PC-3 (cell line): ENCODE results near the gene TM4SF18. TPM values are rescaled to one million over a fixed set of nuclear protein-coding genes. Genes with fewer than 3 reads are reported as not detected.

Source experiments
- ATAC-seq: fragments of 200-7000 bp; cut with Tn5 transposase; 2 replicates; pipeline ENCODE4 v1.9.1; 2020; ENCODE audit warnings: mild to moderate bottlenecking, moderate library complexity
- BruUV-seq: library from RNA; stranded (reverse); fragments of 400-500 nt; replicated peaks from 2 replicates; lab custom pipeline; 2021; lab: Mats Ljungman, UMichigan
- CTCF ChIA-PET: fragments of 300-600 bp; sonication (Branson Sonifier 250); formaldehyde crosslinking; loops from one replicate; lab custom pipeline; 2022; ENCODE audit warnings: antibody characterized with exemption; lab: Charles Lee
- POLR2A ChIA-PET: fragments of 300-600 bp; sonication (Branson Sonifier 250); formaldehyde crosslinking; loops from one replicate; lab custom pipeline; 2022; ENCODE audit warnings: antibody characterized with exemption; ENCODE audit not compliant: unreplicated experiment; lab: Charles Lee
- DNase-seq: peaks from one replicate; pipeline ENCODE4 v3.0.0-alpha.2; 2015
- H2AFZ ChIP-seq: fragments of 300-600 bp; sonication (generic); 2 replicates; pipeline ENCODE4 v1.6.0; 2016; ENCODE audit warnings: antibody characterized with exemption, low read length
- H3F3A ChIP-seq: fragments of 300-600 bp; sonication (generic); one replicate; pipeline ENCODE4 v1.6.0; 2017; ENCODE audit warnings: antibody characterized with exemption, low read length, control low read depth, mild to moderate bottlenecking; ENCODE audit not compliant: unreplicated experiment
- H3K27ac ChIP-seq: fragments of 300-600 bp; sonication (generic); 2 replicates; pipeline ENCODE4 v1.5.1; 2016; ENCODE audit warnings: mild to moderate bottlenecking, low read length
- H3K27me3 ChIP-seq: fragments of 300-600 bp; sonication (generic); 2 replicates; pipeline ENCODE4 v1.6.1; 2016; ENCODE audit warnings: low read length, mixed read lengths
- H3K36me3 ChIP-seq: fragments of 300-600 bp; sonication (generic); 2 replicates; pipeline ENCODE4 v1.6.1; 2016; ENCODE audit warnings: low read depth, mixed run types, low read length, mixed read lengths
- H3K4me1 ChIP-seq: fragments of 300-600 bp; sonication (generic); 2 replicates; pipeline ENCODE4 v1.5.1; 2016; ENCODE audit warnings: low read length; ENCODE audit not compliant: insufficient read depth
- H3K4me2 ChIP-seq: fragments of 300-600 bp; sonication (generic); 2 replicates; pipeline ENCODE4 v1.6.0; 2016; ENCODE audit warnings: low read length
- H3K4me3 ChIP-seq: fragments of 300-600 bp; sonication (generic); 2 replicates; pipeline ENCODE4 v1.5.1; 2016; ENCODE audit warnings: mild to moderate bottlenecking, low read length, mixed read lengths
- H3K79me2 ChIP-seq: fragments of 300-600 bp; sonication (generic); 2 replicates; pipeline ENCODE4 v1.6.1; 2017; ENCODE audit warnings: low read length, mixed read lengths
- H3K9ac ChIP-seq: fragments of 300-600 bp; sonication (generic); 2 replicates; pipeline ENCODE4 v1.6.0; 2016; ENCODE audit warnings: mild to moderate bottlenecking, low read length
- H3K9me2 ChIP-seq: fragments of 300-600 bp; sonication (generic); replicated peaks from 2 replicates; pipeline ENCODE4 v1.6.1; 2016; ENCODE audit warnings: mixed run types, low read length, mixed read lengths
- H3K9me3 ChIP-seq: fragments of 300-600 bp; sonication (generic); 2 replicates; pipeline ENCODE4 v1.6.1; 2016; ENCODE audit warnings: low read length, mixed read lengths
- H4K20me1 ChIP-seq: fragments of 300-600 bp; sonication (generic); 2 replicates; pipeline ENCODE4 v1.6.1; 2016; ENCODE audit warnings: low read length, mixed read lengths
- CTCF ChIP-seq: fragments of 300-600 bp; sonication (generic); conservative IDR thresholded peaks from 2 replicates; pipeline ENCODE4 v1.5.1; 2017; ENCODE audit warnings: antibody characterized with exemption, low read depth, mild to moderate bottlenecking, low read length
- EZH2 ChIP-seq: fragments of 300-600 bp; sonication (generic); IDR thresholded peaks from one replicate; pipeline ENCODE4 v1.6.1; 2017; ENCODE audit warnings: antibody characterized with exemption, mild to moderate bottlenecking, low read length; ENCODE audit not compliant: unreplicated experiment
- EZH2phosphoT487 ChIP-seq: fragments of 300-600 bp; sonication (generic); IDR thresholded peaks from 2 replicates; pipeline ENCODE4 v1.6.1; 2018; ENCODE audit warnings: mild to moderate bottlenecking, antibody characterized with exemption, low read length, borderline replicate concordance
- intact Hi-C: fragments of 100-400 bp; cut with micrococcal nuclease; formaldehyde crosslinking; loops from 2 replicates; pipeline ENCODE4 v1.9.0; 2023
- total RNA-seq: library from RNA; depleted of rRNA; stranded (reverse); fragments of >200 nt; gene quantifications from 2 replicates; pipeline ENCODE4 v1.2.3, GENCODE V29; 2014

Gene TM4SF18
- total RNA-seq, 1 experiment from 2014 or later = 0.40 TPM

DNA sequence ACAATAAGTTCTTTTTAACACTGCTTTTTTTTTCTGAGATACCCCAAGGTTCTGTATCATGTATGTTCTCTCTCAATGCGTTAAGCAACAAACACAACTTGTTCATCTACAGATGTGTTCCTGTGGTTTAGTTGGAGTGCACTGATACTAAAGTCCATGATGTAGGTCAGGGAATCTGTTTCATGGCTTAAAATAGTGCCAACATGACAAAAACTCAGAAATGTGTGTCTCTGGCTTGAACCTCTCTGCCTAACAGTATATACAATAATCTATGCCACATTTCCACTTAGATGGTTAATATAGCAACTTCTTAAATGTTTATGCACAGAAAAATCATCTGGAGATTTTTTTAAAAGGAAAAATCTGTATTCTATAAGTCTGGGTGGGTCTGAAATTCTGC lies 51.1 kb downstream of the TM4SF18 start:
- Histone ChIP-seq H3K4me3 (no peak overlapping the region), H3K4me2 (no peak overlapping the region), H3K4me1 (peaks cover 45% of the 10 kb centered on the region), H3K36me3 (no peaks in the 10 kb centered on the region), H3K27me3 (no peaks in the 10 kb centered on the region), H2AFZ (no peak overlapping the region), H4K20me1 (no peaks in the 10 kb centered on the region), H3K9ac (no peak overlapping the region), H3K79me2 (no peaks in the 10 kb centered on the region), H3K9me2 (no peaks in the 10 kb centered on the region), H3F3A (no peaks in the 10 kb centered on the region), H3K27ac (no peak overlapping the region), H3K9me3 (no peaks in the 10 kb centered on the region)
- DNase-seq = no peak
- no peak for TF ChIP-seq CTCF
- no peak for TF ChIP-seq EZH2phosphoT487
- no peak for TF ChIP-seq EZH2
- no peak for ATAC-seq
- ChIA-PET POLR2A (interaction anchor here (0.5 kb wide), 1 partner anchor 380 kb away, joined by 3 read pairs; no protein-coding TSS in a partner anchor), CTCF (no interaction called here)
- intact Hi-C loops = no loop called here
- BruUV-seq = no TSS peak

DNA sequence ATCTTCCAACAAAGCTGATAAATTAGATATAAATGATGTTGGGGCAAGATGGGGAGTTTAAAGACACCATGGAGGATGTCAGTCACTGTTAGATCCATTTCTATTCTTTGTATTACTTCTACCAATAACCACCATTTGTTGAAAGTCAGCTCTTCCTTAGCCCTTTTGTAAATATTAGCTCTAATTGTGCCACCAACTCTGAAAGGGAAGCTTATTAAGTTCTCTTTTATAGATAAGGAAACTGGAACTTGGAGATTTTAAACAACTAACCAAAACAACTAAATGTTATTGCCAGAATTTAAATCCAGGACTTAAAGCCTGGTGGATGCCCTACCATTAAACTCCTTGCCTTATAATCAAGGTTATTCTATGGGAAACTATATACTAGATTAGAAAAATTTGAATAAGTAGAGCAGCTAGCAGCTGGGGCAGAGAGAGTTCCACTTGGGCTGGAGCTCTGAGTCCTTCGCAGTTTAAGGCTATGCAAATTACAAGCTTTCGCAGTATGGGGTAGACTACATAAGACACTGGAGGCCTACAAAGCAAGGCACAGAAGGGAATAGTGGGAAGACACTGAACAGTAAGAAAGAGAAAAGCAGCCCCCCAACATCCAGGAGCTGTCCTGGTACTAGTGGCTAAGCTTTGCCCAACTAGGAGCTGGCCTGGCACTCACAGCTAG lies 52.6 kb downstream of the TM4SF18 start:
- Histone ChIP-seq H3K36me3 (no peaks in the 10 kb centered on the region), H3K4me1 (peaks cover 56% of the 10 kb centered on the region), H3K4me3 (no peak overlapping the region), H3K9me2 (no peaks in the 10 kb centered on the region), H3K79me2 (no peaks in the 10 kb centered on the region), H4K20me1 (no peaks in the 10 kb centered on the region), H3K4me2 (no peak overlapping the region), H3K27ac (peak overlapping the region; percentile 2; the same call in 1 of the 2 replicates), H2AFZ (no peak overlapping the region), H3K9me3 (no peaks in the 10 kb centered on the region), H3K27me3 (no peaks in the 10 kb centered on the region), H3K9ac (no peak overlapping the region), H3F3A (no peaks in the 10 kb centered on the region)
- ATAC-seq (no peak), DNase-seq (no peak)
- BruUV-seq = no TSS peak
- POLR2A ChIA-PET = interaction anchor here (0.6 to 1.5 kb wide), 3 partner anchors 59 to 325 kb away, joined by 3 to 5 read pairs (median 5); no protein-coding TSS in a partner anchor
- CTCF ChIA-PET = no interaction called here
- intact Hi-C loops = no loop called here
- TF ChIP-seq EZH2 = no peak

GRCh38 chr3:149278911-149279310 lies 54.5 kb downstream of the TM4SF18 start:
- Histone ChIP-seq H3K27me3 (no peaks in the 10 kb centered on the region), H3K27ac (0 out of 2 replicates have a peak overlapping the region, but pooled peaks have one; percentile 94), H3K4me1 (peaks cover 56% of the 10 kb centered on the region), H2AFZ (peak overlapping the region; percentile 25; the same call in 1 of the 2 replicates), H3K36me3 (no peaks in the 10 kb centered on the region), H3F3A (no peaks in the 10 kb centered on the region), H4K20me1 (no peaks in the 10 kb centered on the region), H3K4me3 (no peak overlapping the region), H3K9me3 (no peaks in the 10 kb centered on the region), H3K4me2 (no peak overlapping the region), H3K9me2 (no peaks in the 10 kb centered on the region), H3K79me2 (no peaks in the 10 kb centered on the region), H3K9ac (no peak overlapping the region)
- ATAC-seq (no peak), DNase-seq (peak; percentile 7)
- POLR2A ChIA-PET = interaction anchor here (0.7 kb wide), 1 partner anchor 36 kb away, joined by 4 read pairs; no protein-coding TSS in a partner anchor
- CTCF ChIA-PET = no interaction called here
- BruUV-seq = no TSS peak
- intact Hi-C loops = loop anchor here (5.0 kb wide), 2 partner anchors 98 to 113 kb away; partner anchors contain the start of gene TM4SF1
- TF ChIP-seq EZH2 (no peak), CTCF (no peak), EZH2phosphoT487 (no peak)
